T-cell (primary cell): ENCODE results near the gene LSM7. TPM values are rescaled to one million over a fixed set of nuclear protein-coding genes. Genes with fewer than 3 reads are reported as not detected.

Source experiments
- ATAC-seq, 4 experiments: fragments of 200-7000 bp in 3 of 4; fragments of 150-1000 bp in 1 of 4; cut with Tn5 transposase; replicated peaks in 1 of 4; 1 replicate in 3 of 4; 2 replicates in 1 of 4; pipeline ENCODE4 v1.10.0; 2021; ENCODE audit warnings: moderate library complexity in 3 of 4, mild to moderate bottlenecking in 2 of 4, moderate number of reproducible peaks in 1 of 4
- CTCF ChIA-PET, 2 donors: fragments of 300-600 bp; sonication (Branson Sonifier 250); formaldehyde crosslinking; loops; one replicate each; lab custom pipeline; 2022; ENCODE audit warnings: antibody characterized with exemption in 2 of 2; lab: Charles Lee
- POLR2A ChIA-PET, 2 donors: fragments of 300-600 bp; sonication (Branson Sonifier 250); formaldehyde crosslinking; loops; one replicate each; lab custom pipeline; 2022; ENCODE audit warnings: antibody characterized with exemption in 2 of 2; lab: Charles Lee
- DNase-seq, 35 experiments: peaks; one replicate each; pipeline versions ENCODE4 v3.0.0 to v3.0.0-alpha.2; 2013 to 2023
- H3K27ac ChIP-seq: one replicate; pipeline ENCODE4 v1.5.1; 2013; ENCODE audit warnings: low read length
- H3K27me3 ChIP-seq, 2 experiments: replicated peaks in 1 of 2; 1 replicate in 1 of 2; 2 replicates in 1 of 2; pipeline versions ENCODE4 v1.6.1 to v1.7.0; 2013; ENCODE audit warnings: low read length in 1 of 2, mixed read lengths in 1 of 2; ENCODE audit not compliant: control insufficient read depth in 2 of 2, insufficient read depth in 2 of 2; ENCODE audit errors: extremely low read depth in 1 of 2
- H3K36me3 ChIP-seq, 2 donors: 1 replicate in 1 of 2; 2 replicates in 1 of 2; pipeline versions ENCODE4 v1.6.1 to v1.7.0; 2013; ENCODE audit warnings: low read length in 1 of 2; ENCODE audit not compliant: control insufficient read depth in 2 of 2, insufficient read depth in 1 of 2; ENCODE audit errors: extremely low read depth in 1 of 2
- H3K4me1 ChIP-seq, 2 experiments: 1 replicate in 1 of 2; 2 replicates in 1 of 2; pipeline versions ENCODE4 v1.6.1 to v1.7.0; 2013; ENCODE audit warnings: low read length in 2 of 2, mixed read lengths in 1 of 2; ENCODE audit not compliant: insufficient read depth in 2 of 2, control insufficient read depth in 1 of 2; ENCODE audit errors: extremely low read depth in 1 of 2
- H3K4me3 ChIP-seq, 2 donors: 1 replicate in 1 of 2; 2 replicates in 1 of 2; pipeline versions ENCODE4 v1.5.1 to v1.7.0; 2013; ENCODE audit warnings: mild to moderate bottlenecking in 2 of 2, low read length in 1 of 2, moderate library complexity in 1 of 2; ENCODE audit not compliant: control insufficient read depth in 1 of 2; ENCODE audit errors: extremely low read depth in 1 of 2
- H3K9me3 ChIP-seq: 2 replicates; pipeline ENCODE4 v1.7.0; 2013
- H3K27ac Mint-ChIP-seq, 2 donors: one replicate each; pipeline ENCODE4 v1.8.0; 2020 to 2021; ENCODE audit warnings: mild to moderate bottlenecking in 2 of 2, mixed read lengths in 2 of 2
- H3K27me3 Mint-ChIP-seq, 2 donors: one replicate each; pipeline ENCODE4 v1.8.0; 2021 to 2022; ENCODE audit warnings: mixed read lengths in 2 of 2
- H3K36me3 Mint-ChIP-seq: one replicate; pipeline ENCODE4 v1.8.0; 2021; ENCODE audit warnings: mixed read lengths
- H3K4me1 Mint-ChIP-seq, 3 donors: one replicate each; pipeline ENCODE4 v1.8.0; 2020 to 2022; ENCODE audit warnings: mixed read lengths in 3 of 3, mild to moderate bottlenecking in 1 of 3
- H3K4me3 Mint-ChIP-seq, 3 donors: one replicate each; pipeline ENCODE4 v1.8.0; 2020 to 2022; ENCODE audit warnings: mild to moderate bottlenecking in 3 of 3, mixed read lengths in 3 of 3, moderate library complexity in 3 of 3
- H3K9me3 Mint-ChIP-seq, 3 donors: one replicate each; pipeline ENCODE4 v1.8.0; 2020 to 2022; ENCODE audit warnings: mixed read lengths in 3 of 3
- WGBS: methylation state at CpG from one replicate; pipeline ENCODE4 v1.1.5; 2013; ENCODE audit warnings: missing lambda C conversion rate; ENCODE audit not compliant: insufficient coverage; 5-methylcytosine and 5-hydroxymethylcytosine counted together
- total RNA-seq, 35 experiments: library from RNA in 6 of 35; stranded (reverse) in 6 of 35; fragments of 120-200 nt in 1 of 35; gene quantifications; one replicate each; pipeline versions ENCODE4 v1.2.1 to v1.2.4 and lab custom pipeline; 2013 to 2026

Gene LSM7
- total RNA-seq, 5 donors from 2014 or later (not counting 1 experiment from before 2014, with no cell fraction given): 86.7 to 127 (median 107) TPM

DNA sequence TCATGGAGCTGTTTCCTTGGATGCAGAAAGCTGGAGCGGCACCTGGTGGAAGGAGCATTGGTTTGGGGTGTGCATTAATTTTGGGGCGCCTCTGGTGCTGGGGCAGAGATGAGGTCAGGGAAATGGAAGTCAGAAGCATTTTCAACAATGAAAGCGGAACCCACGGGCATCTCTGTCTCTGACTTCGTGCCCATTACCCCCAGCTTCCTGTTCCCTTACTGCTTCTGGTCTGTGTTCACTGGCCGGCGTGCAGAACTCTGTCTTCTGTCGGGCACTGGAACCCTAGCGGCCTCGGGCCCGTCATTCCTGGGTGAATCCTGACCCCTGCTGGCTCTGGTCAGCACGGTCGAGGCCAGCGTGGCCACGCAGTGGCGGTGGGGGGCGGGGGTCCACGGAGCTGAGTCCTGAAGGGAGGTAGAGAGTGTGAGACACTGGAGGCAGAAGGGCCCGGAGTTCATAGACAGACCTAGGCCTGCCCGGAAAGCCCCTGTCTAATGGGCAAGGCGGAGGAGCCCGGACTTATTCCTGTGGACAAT lies 12.5 kb downstream of the LSM7 start:
- H3K27me3 ChIP-seq: peaks cover 0 to 35% of the 10 kb centered on the region in 2 experiments
- Mint-ChIP-seq H3K9me3 (peaks cover 6 to 11% (median 10%) of the 10 kb centered on the region in 3 donors), H3K4me3 (no peak overlapping the region), H3K36me3 (peaks cover 7% of the 10 kb centered on the region), H3K27me3 (peaks cover 20 to 28% of the 10 kb centered on the region in 2 donors), H3K27ac (no peak overlapping the region), H3K4me1 (peaks cover 0 to 5% (median 4%) of the 10 kb centered on the region in 3 donors)
- 50% methylated on average over 14 of the region's 22 CpGs for WGBS
- no peak overlapping the region for H3K4me3 ChIP-seq
- ChIA-PET CTCF (no interaction called here), POLR2A (interaction anchor here in 1 of 2 donors (0.5 kb wide), 1 partner anchor 110 kb away, joined by 3 read pairs; no protein-coding TSS in a partner anchor)
- H3K4me1 ChIP-seq: peaks cover 0 to 12% of the 10 kb centered on the region in 2 experiments
- no peak overlapping the region for H3K27ac ChIP-seq
- peak in 3 of 4 experiments; percentile 26 to 61 (median 56) for ATAC-seq
- DNase-seq: peak in 7 of 35 experiments; percentile 14 to 44 (median 29)
- peaks cover 0 to under 1% of the 10 kb centered on the region in 2 donors for H3K36me3 ChIP-seq
- no peaks in the 10 kb centered on the region for H3K9me3 ChIP-seq

DNA sequence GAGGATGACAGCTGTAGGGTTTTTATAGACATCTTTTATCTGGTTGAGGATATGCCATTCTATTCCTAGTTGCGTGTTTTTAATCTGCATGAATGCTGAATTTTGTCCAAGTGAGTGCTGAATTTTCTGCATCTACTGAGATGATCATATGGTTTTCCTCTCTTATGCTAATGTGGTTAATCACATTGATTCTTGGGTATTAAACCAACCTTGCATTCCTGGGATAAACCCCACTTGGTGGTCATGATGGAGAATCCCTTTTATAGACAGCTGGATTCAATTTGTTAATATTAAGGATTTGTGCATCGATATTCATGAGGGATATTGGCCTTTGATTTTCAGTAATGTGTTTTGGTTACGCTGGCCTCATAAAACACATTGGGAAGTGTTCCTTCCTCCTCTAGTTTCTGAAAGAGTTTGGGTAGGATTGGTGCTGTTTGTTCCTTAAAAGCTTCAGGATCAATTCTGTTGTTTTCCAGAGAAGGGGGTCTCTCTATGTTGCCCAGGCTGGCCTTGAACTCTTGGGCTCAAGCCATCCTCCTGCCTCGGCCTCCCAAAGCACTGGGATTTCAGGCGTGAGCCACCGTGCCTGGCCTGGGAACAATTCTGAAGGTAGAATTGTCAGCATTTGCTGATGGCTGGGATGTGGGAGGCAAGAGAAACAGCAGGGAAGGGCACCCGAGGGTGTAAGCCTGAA lies 13.1 kb downstream of the LSM7 start:
- H3K9me3 Mint-ChIP-seq: peaks cover 6 to 11% (median 10%) of the 10 kb centered on the region in 3 donors
- peaks cover 0 to 41% of the 10 kb centered on the region in 2 experiments for H3K27me3 ChIP-seq
- H3K4me1 ChIP-seq: peaks cover 0 to 12% of the 10 kb centered on the region in 2 experiments
- peaks cover 0 to 5% (median 4%) of the 10 kb centered on the region in 3 donors for H3K4me1 Mint-ChIP-seq
- DNase-seq: no peak
- H3K27me3 Mint-ChIP-seq: peaks cover 21 to 34% of the 10 kb centered on the region in 2 donors
- H3K4me3 ChIP-seq: no peak overlapping the region
- CTCF ChIA-PET: interaction anchor here in 1 of 2 donors (0.7 kb wide), 1 partner anchor 1092 kb away, joined by 3 read pairs; no protein-coding TSS in a partner anchor
- 86% methylated on average over 4 of the region's 7 CpGs for WGBS
- no peaks in the 10 kb centered on the region for H3K9me3 ChIP-seq
- H3K36me3 ChIP-seq: no peaks in the 10 kb centered on the region
- H3K36me3 Mint-ChIP-seq: peaks cover 7% of the 10 kb centered on the region
- no peak overlapping the region for H3K27ac ChIP-seq
- no peak overlapping the region for H3K27ac Mint-ChIP-seq
- ATAC-seq: no peak
- POLR2A ChIA-PET: interaction anchor here in 1 of 2 donors (0.5 to 0.6 kb wide), 2 partner anchors 10 to 111 kb away, joined by 3 read pairs; no protein-coding TSS in a partner anchor
- H3K4me3 Mint-ChIP-seq: no peak overlapping the region

DNA sequence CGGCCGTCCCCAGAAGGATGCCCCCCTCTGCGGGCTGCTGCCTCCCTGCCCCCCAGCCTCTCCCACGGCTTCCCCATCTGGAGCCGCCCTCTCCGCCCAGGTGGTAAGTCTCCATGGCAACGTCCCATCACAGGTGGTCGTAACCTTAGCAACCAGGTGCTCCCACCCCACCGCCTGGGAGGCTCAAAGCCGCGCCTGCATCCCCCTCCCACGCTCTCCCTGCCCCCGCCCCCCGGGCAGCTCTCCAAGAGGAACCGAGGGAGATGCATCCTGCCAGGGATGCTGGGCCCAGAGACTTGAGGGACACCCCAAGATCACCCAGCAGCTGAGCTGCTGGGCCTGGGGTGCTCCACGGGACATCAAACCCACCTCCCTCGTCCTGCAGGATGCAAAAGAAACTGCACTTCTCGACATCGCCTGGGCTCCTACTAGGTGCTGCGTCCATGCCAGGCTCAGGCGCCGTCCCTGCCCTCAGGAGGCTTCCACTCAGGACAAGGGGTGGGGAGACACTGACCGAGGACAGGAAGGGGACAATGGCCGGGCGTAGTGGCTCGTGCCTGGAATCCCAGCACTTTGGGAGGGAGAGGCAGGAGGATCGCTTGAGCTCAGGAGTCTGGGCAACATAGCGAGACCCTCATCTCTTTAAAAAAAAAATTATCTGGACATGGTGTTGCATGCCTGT lies 15.4 kb downstream of the LSM7 start:
- Mint-ChIP-seq H3K4me3 (no peak overlapping the region), H3K36me3 (peaks cover 7% of the 10 kb centered on the region), H3K4me1 (peaks cover 6 to 8% (median 7%) of the 10 kb centered on the region in 3 donors), H3K9me3 (peaks cover 6 to 11% (median 10%) of the 10 kb centered on the region in 3 donors), H3K27me3 (peaks cover 36 to 55% of the 10 kb centered on the region in 2 donors), H3K27ac (no peak overlapping the region)
- CTCF ChIA-PET: no interaction called here
- 41% methylated on average over 22 of the region's 28 CpGs for WGBS
- POLR2A ChIA-PET: no interaction called here
- ATAC-seq (no peak), DNase-seq (no peak)
- Histone ChIP-seq H3K9me3 (no peaks in the 10 kb centered on the region), H3K4me1 (peaks cover 0 to 18% of the 10 kb centered on the region in 2 experiments), H3K36me3 (no peaks in the 10 kb centered on the region), H3K27ac (no peak overlapping the region), H3K27me3 (peaks cover 0 to 63% of the 10 kb centered on the region in 2 experiments), H3K4me3 (no peak overlapping the region)

DNA sequence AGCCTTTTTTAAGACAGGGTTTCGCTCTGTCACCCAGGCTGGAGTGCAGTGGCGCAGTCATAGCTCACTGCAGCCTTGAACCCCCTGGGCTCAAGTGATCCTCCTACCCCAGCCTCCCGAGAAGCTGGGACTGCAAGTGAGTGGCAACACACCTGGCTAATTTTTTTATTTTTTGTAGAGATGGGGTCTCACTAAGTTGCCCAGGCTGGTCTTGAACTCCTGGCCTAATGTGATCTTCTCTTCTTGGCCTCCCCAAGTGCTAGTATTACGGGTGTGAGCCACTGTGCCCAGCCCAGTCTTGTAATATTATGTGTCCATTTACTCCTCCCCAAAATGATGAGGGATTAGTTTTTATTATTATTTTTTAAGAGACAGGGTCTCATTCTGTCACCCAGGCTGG lies 17.3 kb downstream of the LSM7 start:
- H3K9me3 Mint-ChIP-seq: peaks cover 6 to 11% (median 10%) of the 10 kb centered on the region in 3 donors
- H3K4me1 Mint-ChIP-seq: peaks cover 6 to 10% (median 8%) of the 10 kb centered on the region in 3 donors
- ChIA-PET POLR2A (no interaction called here), CTCF (no interaction called here)
- 100% methylated on average over 2 of the region's 4 CpGs for WGBS
- DNase-seq: no peak
- H3K4me3 ChIP-seq: no peak overlapping the region
- H3K4me3 Mint-ChIP-seq: no peak overlapping the region
- H3K27ac Mint-ChIP-seq: no peak overlapping the region
- H3K27ac ChIP-seq: no peak overlapping the region
- H3K4me1 ChIP-seq: peaks cover 0 to 25% of the 10 kb centered on the region in 2 experiments
- peaks cover 0 to 81% of the 10 kb centered on the region in 2 experiments for H3K27me3 ChIP-seq
- no peaks in the 10 kb centered on the region for H3K36me3 ChIP-seq
- peaks cover 7% of the 10 kb centered on the region for H3K36me3 Mint-ChIP-seq
- H3K9me3 ChIP-seq: no peaks in the 10 kb centered on the region
- H3K27me3 Mint-ChIP-seq: peaks cover 36 to 64% of the 10 kb centered on the region in 2 donors
- no peak for ATAC-seq

DNA sequence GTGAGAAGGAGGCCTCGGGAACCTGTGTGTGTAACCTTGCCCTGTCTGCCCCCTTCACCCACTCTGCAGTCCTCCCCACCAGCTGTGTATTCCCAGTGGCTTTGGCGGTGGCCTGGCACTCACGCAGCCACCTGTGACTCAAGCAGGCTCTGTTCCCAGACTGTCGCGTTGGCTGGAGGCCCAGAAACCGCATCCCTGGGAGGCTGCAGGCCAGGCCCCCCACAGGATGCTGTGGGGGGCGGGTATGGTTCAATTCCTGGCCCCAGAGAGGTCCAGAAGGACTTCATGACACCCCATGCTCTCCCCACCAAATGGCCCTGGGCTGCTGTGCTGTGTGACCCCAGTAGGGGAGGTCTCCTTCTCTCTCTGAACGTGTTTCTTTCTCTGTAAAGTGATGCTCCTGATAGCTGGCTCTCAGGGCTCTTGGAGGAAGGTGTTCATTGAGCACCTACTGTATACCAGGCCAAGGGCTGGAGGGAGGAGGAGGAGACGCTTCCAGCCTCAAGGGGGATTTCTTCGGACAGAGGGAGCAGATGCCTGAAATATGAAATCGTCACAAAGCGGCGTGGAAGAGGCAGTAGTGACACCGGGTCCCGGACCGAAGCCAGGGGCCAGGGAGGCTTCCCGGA lies 18.5 kb downstream of the LSM7 start:
- peaks cover under 1% of the 10 kb centered on the region for H3K36me3 Mint-ChIP-seq
- 58% methylated on average over 11 of the region's 17 CpGs for WGBS
- Histone ChIP-seq H3K9me3 (no peaks in the 10 kb centered on the region), H3K27ac (no peak overlapping the region), H3K4me3 (no peak overlapping the region), H3K4me1 (peaks cover 0 to 20% of the 10 kb centered on the region in 2 experiments), H3K27me3 (peaks cover 0 to 89% of the 10 kb centered on the region in 2 experiments), H3K36me3 (no peaks in the 10 kb centered on the region)
- ChIA-PET POLR2A (no interaction called here), CTCF (no interaction called here)
- H3K27ac Mint-ChIP-seq: peak overlapping the region in 1 of 2 donors; percentile 49
- peaks cover 5 to 6% (median 6%) of the 10 kb centered on the region in 3 donors for H3K4me1 Mint-ChIP-seq
- peaks cover 2 to 3% (median 2%) of the 10 kb centered on the region in 3 donors for H3K9me3 Mint-ChIP-seq
- H3K4me3 Mint-ChIP-seq: peak overlapping the region in 1 of 3 donors; percentile 72
- no peak for ATAC-seq
- DNase-seq: no peak
- peaks cover 36 to 68% of the 10 kb centered on the region in 2 donors for H3K27me3 Mint-ChIP-seq
